ENCODE measurements around the gene SRP68.

SRP68 gene

GRCh38 chr17:76032780-76033108, 39.6 kb downstream of the SRP68 start:
- no peak overlapping the region for H3K4me3 ChIP-seq (ENCODE audit: low read depth, low read length)
- H3K27me3 ChIP-seq, result no peaks in the 10 kb centered on the region
- no peak for TF ChIP-seq CTCF (IDR thresholded peaks at IDR 0.05; ENCODE audit: low read depth, low read length)
- peaks cover 3% of the 10 kb centered on the region for H3K4me1 ChIP-seq
- no peak for DNase-seq
- peaks cover 2% of the 10 kb centered on the region; the same call in 1 of the 2 replicates for H3K9me3 ChIP-seq
- H3K36me3 ChIP-seq, result peaks cover under 1% of the 10 kb centered on the region; the same call in 1 of the 2 replicates

GRCh38 chr17:76032073-76032779, 40.1 kb downstream of the SRP68 start:
- no peak overlapping the region for H3K4me3 ChIP-seq (ENCODE audit: low read depth, low read length)
- H3K9me3 ChIP-seq, result peaks cover 2% of the 10 kb centered on the region; the same call in 1 of the 2 replicates
- DNase-seq, result no peak
- no peaks in the 10 kb centered on the region for H3K27me3 ChIP-seq
- TF ChIP-seq CTCF (IDR thresholded peaks at IDR 0.05; ENCODE audit: low read depth, low read length), result no peak
- peaks cover 3% of the 10 kb centered on the region for H3K4me1 ChIP-seq
- H3K36me3 ChIP-seq, result no peaks in the 10 kb centered on the region

- no peaks in the 10 kb centered on the region for H3K9me3 ChIP-seq
- DNase-seq, result no peak
- no peaks in the 10 kb centered on the region for H3K36me3 ChIP-seq
- no peak for TF ChIP-seq CTCF (IDR thresholded peaks at IDR 0.05; ENCODE audit: low read depth, low read length)
- H3K4me1 ChIP-seq, result peaks cover 3% of the 10 kb centered on the region
- no peak within 1 kb of the TSS for H3K4me3 ChIP-seq (ENCODE audit: low read depth, low read length)
- H3K27me3 ChIP-seq, result no peaks in the 10 kb centered on the region
These were observed 45.0 kb downstream of the SRP68 start, which contains the start of gene EVPL for GRCh38 chr17:76027159-76027839. Gene EVPL (minus strand): TSS chr17:76027306. CDS start chr17:76027198, 108 bp downstream.

- no peaks in the 10 kb centered on the region for H3K36me3 ChIP-seq
- H3K4me3 ChIP-seq (ENCODE audit: low read depth, low read length), result no peak overlapping the region
- peaks cover 3% of the 10 kb centered on the region for H3K4me1 ChIP-seq
- DNase-seq, result no peak
- H3K27me3 ChIP-seq, result no peaks in the 10 kb centered on the region
- H3K9me3 ChIP-seq, result no peaks in the 10 kb centered on the region
- TF ChIP-seq CTCF (IDR thresholded peaks at IDR 0.05; ENCODE audit: low read depth, low read length), result no peak
These were observed 45.6 kb downstream of the SRP68 start for GRCh38 chr17:76026714-76027158.

- Histone ChIP-seq H3K36me3 (no peaks in the 10 kb centered on the region), H3K27me3 (no peaks in the 10 kb centered on the region), H3K9me3 (no peaks in the 10 kb centered on the region), H3K4me3 (ENCODE audit: low read depth, low read length) (no peak overlapping the region), H3K4me1 (peaks cover 3% of the 10 kb centered on the region)
- DNase-seq, result no peak
- no peak for TF ChIP-seq CTCF (IDR thresholded peaks at IDR 0.05; ENCODE audit: low read depth, low read length)
These were observed 47.0 kb downstream of the SRP68 start for GRCh38 chr17:76025294-76025693.

- Histone ChIP-seq H3K36me3 (no peaks in the 10 kb centered on the region), H3K27me3 (no peaks in the 10 kb centered on the region), H3K4me3 (ENCODE audit: low read depth, low read length) (no peak overlapping the region), H3K4me1 (no peaks in the 10 kb centered on the region), H3K9me3 (no peaks in the 10 kb centered on the region)
- TF ChIP-seq CTCF (IDR thresholded peaks at IDR 0.05; ENCODE audit: low read depth, low read length), result no peak
- DNase-seq, result no peak
These were observed 48.0 kb downstream of the SRP68 start for GRCh38 chr17:76024353-76024752.
